Ishikawa (cell line): ENCODE measurements around the gene PIM2.

Source experiments
- CEBPB ChIP-seq: IDR thresholded peaks from 2 replicates; pipeline ENCODE4 v1.6.1; 2012
- EP300 ChIP-seq: IDR thresholded peaks from 2 replicates; pipeline ENCODE4 v1.6.1; 2012; ENCODE audit warnings: borderline replicate concordance
- FOXM1 ChIP-seq: IDR thresholded peaks from 2 replicates; pipeline ENCODE4 v1.6.1; 2012; ENCODE audit warnings: low read depth, borderline replicate concordance
- MAX ChIP-seq: IDR thresholded peaks from 2 replicates; pipeline ENCODE4 v1.6.1; 2012
- NFIC ChIP-seq: IDR thresholded peaks from 2 replicates; pipeline ENCODE4 v1.6.1; 2012
- RAD21 ChIP-seq: IDR thresholded peaks from 2 replicates; pipeline ENCODE4 v1.6.1; 2012; ENCODE audit warnings: low read depth
- REST ChIP-seq: IDR thresholded peaks from 2 replicates; pipeline ENCODE4 v1.6.1; 2012; ENCODE audit warnings: low read depth, mild to moderate bottlenecking
- TCF12 ChIP-seq: IDR thresholded peaks from 2 replicates; pipeline ENCODE4 v1.6.1; 2012; ENCODE audit warnings: low read depth
- USF1 ChIP-seq: IDR thresholded peaks from 2 replicates; pipeline ENCODE4 v1.6.1; 2012

GRCh38 chrX:48966796-48967579 lies 48.2 kb upstream of the PIM2 start:
- TF ChIP-seq FOXM1 = no peak
- TF ChIP-seq REST = no peak
- no peak for TF ChIP-seq EP300
- TF ChIP-seq MAX = no peak
- no peak for TF ChIP-seq RAD21
- no peak for TF ChIP-seq NFIC
- no peak for TF ChIP-seq TCF12
- TF ChIP-seq CEBPB = no peak
- TF ChIP-seq USF1 = no peak
